CMK (cell line): ENCODE data around the gene MADCAM1.
"Not testable (repeated sequence)": the region's sequence is repeated elsewhere in the genome, so short reads cannot be mapped to it uniquely, and the experiment has no call there.

Experiments
- DNase-seq: peaks from one replicate; pipeline ENCODE4 v3.0.0-alpha.2; 2010; ENCODE audit warnings: low read depth

Gene MADCAM1

GRCh38 chr19:496112-496665, at the start of gene MADCAM1:
Gene MADCAM1, plus strand, starts transcription at chr19:496486. Its CDS starts 14 bp downstream, at chr19:496500.
- DNase-seq: no peak

- DNase-seq: no peak
Measured at GRCh38 chr19:447064-447426, 49.2 kb upstream of the MADCAM1 start.

GRCh38 chr19:447816-448560, 48.3 kb upstream of the MADCAM1 start:
- no peak for DNase-seq

- DNase-seq: no peak
Measured at GRCh38 chr19:449916-450315, 46.4 kb upstream of the MADCAM1 start.

- DNase-seq: not testable (repeated sequence)
Measured at GRCh38 chr19:450912-451481, 45.3 kb upstream of the MADCAM1 start.

- no peak for DNase-seq
Measured at GRCh38 chr19:452829-453228, 43.5 kb upstream of the MADCAM1 start.

GRCh38 chr19:453606-454005, 42.7 kb upstream of the MADCAM1 start:
- DNase-seq: no peak

- DNase-seq: no peak
Measured at GRCh38 chr19:455031-455705, 41.1 kb upstream of the MADCAM1 start.

- no peak for DNase-seq
Measured at GRCh38 chr19:455851-456546, 40.3 kb upstream of the MADCAM1 start.

GRCh38 chr19:456547-457110, 39.7 kb upstream of the MADCAM1 start:
- DNase-seq: no peak

GRCh38 chr19:457636-458035, 38.6 kb upstream of the MADCAM1 start:
- DNase-seq: no peak

- DNase-seq: no peak
Measured at GRCh38 chr19:458091-459042, 37.9 kb upstream of the MADCAM1 start.

- DNase-seq: no peak
Measured at GRCh38 chr19:459724-460511, 36.4 kb upstream of the MADCAM1 start.

- DNase-seq: no peak
Measured at GRCh38 chr19:460877-461720, 35.2 kb upstream of the MADCAM1 start, which contains the start of gene SHC2. Gene SHC2, minus strand, starts transcription at chr19:461033. Its CDS starts 37 bp downstream, at chr19:460996.

GRCh38 chr19:461721-462551, 34.4 kb upstream of the MADCAM1 start:
- DNase-seq: no peak

GRCh38 chr19:463483-464207, 32.6 kb upstream of the MADCAM1 start:
- no peak for DNase-seq

- no peak for DNase-seq
Measured at GRCh38 chr19:464208-464545, 32.1 kb upstream of the MADCAM1 start.
